Stimulated activated CD8-positive, alpha-beta memory T cell treated with anti-CD3 and anti-CD28 coated beads, Interleukin-15, amount 100 ng/mL, for 1 hour (primary cell): ENCODE results near the gene L3MBTL2.

ENCODE experiments used
- DNase-seq: peaks from one replicate; pipeline ENCODE4 v3.0.0-alpha.2; 2020; ENCODE audit warnings: low read depth

L3MBTL2 gene

DNA sequence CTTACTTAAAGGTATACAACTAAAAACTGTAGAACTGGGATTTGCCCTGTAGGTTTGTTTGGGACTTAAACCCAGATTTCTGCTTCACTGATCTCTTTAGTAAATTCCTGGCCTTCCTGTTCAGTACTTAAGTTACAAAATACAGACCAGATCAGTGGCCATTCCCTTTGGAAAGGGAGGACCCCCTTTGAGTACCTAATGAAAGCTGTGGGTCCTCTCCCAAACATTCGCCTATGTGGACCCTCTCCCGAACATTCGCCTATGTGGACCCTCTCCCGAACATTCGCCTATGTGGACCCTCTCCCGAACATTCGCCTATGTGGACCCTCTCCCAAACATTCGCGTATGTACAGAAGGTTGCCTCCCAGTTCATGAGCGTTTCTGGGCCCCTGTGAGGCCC is 10.3 kb downstream of the L3MBTL2 start:
- no peak for DNase-seq

DNA sequence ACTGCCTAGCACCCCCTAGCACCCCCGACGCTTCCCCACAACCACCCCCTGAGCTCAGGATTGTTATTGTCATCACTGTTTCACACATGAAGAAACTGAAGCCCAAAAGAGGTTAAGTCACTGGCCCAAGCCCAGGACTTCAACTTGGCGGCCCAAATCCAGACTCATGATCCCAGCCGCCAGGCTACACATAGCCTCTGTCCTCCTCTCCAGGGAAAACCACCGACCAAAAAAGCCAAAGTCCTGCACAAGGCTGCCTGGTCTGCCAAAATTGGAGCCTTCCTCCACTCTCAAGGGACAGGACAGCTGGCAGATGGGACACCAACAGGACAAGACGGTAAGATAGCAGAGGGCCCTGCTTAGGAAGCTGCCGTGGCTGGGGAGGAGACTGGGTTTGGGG is 10.8 kb downstream of the L3MBTL2 start:
- DNase-seq: no peak

- DNase-seq: no peak
Measured at GRCh38 chr22:41216984-41217383, 11.9 kb downstream of the L3MBTL2 start.

DNA sequence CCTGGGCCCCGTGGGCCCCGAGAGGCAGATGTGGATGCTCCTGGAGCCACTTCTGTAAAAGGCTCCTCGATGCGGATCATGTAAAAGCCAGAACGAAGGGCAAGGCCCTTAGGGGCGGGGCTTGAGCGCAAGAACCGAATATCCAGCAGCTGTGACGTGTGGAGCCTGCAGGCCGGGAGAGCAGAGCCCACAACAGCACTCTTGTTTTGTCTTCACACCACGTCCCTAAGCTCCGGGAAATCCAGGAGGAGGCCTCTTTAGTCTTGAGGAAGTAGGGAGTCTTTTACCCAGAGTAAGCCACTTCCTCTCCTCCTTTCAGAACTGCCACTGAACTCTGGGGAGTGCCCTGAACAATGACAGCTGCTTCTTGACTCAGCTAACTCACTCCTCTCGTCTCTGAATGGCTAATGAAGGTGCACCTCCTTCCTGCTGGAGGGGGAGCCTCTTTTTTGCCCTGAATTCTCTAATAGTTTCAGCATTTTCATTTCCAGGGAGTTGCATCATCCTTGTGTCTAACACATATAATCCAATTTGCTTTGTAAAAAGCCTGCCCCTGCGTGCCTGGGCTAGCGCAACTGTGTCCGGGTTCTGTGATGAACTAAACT is 12.5 kb downstream of the L3MBTL2 start:
- DNase-seq: no peak

DNA sequence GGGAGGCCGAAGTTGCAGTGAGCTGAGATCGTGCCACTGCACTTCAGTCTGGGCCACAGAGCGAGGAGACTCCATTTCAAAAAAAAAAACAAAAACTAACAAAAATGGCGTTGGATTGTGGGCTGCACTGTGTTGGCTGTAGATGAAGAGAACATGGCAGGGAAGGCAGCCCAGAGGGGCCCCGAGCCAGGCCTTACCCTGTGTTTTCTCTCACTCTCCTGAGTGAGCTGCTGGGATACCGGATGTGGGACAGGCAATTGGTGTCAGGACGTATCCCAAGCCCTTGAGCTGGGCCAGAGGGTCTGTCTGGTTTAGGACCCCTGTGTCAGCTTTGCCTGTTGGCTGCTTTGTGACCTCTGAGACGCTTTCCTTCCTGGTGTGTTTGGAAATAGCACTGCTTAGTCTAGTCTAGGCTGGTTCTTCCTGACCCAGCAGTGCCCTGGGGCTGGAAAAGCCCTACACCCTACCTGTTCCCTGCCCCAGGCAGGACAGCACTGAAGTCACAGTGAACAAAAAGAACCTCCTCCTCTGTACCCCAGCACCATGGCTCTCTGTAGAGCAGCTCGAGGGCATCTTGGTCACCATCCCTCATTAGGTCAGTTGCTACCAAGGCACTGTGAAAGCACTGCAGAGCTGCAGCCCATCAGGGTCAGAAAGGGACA is 17.9 kb downstream of the L3MBTL2 start:
- no peak for DNase-seq

DNA sequence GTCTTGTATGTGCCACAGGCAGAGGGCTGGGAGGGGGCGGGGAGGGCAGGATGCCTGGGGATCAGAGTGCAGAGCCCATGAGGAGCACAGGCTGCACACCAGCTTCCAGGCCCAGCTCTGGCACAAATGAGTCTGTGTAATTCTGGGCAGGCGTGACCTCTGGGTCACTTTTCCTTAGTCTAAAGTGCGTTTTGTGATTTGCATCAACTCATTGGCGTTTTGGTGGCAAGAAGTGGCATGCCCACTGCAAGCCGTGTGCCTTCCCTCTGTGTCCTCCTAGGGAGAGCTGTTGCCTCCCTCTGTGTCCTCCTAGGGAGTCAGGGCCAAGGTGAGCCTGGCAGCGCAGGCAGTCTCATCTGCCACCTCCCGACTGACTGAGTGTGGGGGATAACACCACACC is 18.4 kb downstream of the L3MBTL2 start:
- no peak for DNase-seq

GRCh38 chr22:41226723-41227655 is 21.9 kb downstream of the L3MBTL2 start:
- no peak for DNase-seq

GRCh38 chr22:41229215-41229614 is 24.1 kb downstream of the L3MBTL2 start:
- no peak for DNase-seq

DNA sequence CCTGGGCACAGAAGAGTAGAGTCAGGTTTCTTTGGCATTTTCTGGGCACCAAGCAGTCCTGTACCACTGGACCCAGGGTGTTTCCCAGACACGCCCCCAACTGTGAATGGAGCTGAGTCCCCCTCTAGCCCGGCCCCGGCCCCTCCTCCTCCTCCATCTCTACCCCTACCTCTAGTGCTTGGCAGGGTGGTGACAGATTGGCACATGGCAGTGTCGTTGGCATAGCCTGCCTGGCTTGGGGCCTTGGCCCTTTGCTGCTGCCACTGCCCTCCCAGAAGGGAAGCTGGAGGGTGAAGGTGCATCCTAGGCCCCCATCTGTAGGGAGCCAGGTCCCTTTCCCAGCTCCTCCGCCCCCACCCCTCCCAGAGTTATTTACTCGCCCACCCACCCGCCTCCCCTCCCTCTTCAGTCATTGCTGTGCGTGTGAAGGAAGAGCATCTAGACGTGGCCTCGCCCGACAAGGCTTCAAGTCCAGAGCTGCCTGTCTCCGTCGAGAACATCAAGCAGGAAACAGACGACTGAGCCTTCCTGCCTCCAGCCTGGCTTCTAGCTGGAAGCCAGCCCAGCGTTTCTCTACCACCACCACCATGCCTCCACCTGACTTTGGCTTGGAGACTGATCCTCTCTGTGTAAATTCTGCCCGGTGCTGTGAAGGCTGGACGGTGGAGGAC is 24.8 kb downstream of the L3MBTL2 start:
- DNase-seq: no peak

DNA sequence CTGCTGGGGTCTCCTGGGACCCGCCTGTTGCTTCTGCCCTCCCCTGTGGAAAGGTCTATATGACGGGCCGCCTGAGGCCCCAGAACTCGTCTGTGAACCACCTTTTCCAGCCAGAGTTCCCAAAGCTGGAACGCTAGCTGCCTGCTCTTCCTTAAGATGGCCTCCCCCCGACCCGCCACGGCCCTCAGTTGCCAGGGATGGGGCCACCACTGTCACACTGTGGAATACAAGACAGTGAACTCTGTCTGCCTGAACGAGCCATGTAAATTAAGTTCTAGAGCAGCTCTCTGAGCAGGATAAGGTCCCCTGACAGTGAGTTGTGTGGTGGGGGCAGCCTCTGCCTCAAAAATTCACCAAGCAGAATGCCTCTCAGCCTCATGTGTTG is 25.3 kb downstream of the L3MBTL2 start:
- DNase-seq: no peak

DNA sequence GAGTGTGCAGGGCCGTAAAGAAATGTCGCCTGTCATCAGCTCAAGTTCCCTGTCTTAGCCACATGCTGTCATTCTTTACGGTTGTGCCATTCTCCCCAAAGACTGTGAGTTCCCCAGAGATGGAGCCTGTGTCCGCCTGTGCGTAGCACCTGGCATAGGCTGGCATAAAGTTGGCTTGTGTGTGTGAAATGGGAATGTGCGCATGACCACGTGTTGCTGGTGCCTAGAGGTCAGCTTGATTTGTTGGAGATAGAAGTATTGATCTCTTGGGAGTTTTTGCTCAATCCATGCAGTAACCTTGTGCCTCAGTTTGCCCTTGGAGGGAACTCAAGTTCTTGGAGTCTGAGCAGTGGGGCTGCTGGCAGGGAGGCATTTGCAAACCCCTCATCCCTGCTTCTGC is 26.3 kb downstream of the L3MBTL2 start:
- DNase-seq: no peak

GRCh38 chr22:41234815-41235695 is 29.9 kb downstream of the L3MBTL2 start:
- DNase-seq: no peak

DNA sequence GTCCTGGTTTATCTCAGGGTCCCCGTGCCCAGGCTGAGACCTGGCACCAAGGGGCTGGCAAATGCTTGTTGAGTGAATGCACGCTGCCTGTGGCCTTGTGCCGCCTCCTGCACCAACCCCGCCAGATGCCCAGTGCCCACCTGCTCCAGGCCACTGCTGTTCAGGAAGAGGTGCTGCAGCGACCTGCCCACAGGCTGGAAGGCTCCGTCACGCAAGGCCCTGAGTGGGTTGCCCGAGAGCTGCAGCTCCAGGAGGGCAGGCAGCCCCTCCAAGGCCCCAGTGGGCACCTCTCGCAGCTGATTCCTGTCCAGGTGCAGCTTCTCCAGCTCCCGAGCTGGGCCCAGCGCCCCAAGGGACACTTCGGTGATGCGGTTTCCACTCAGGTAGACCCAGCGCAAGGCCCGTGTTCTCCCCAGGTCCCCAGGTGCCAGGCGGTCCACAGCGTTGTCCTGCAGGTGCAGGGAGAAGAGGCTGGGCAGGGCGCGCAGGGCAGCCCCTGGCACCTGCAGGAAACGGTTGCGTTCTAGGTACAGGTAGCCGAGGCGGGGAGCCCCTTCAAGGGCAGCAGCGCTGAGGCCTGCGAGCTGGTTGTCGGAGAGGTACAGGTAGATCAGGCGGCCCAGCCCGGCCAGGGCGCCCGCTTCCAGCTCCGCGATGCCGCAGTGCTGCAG is 32.1 kb downstream of the L3MBTL2 start:
- no peak for DNase-seq

GRCh38 chr22:41237707-41238569 is 32.8 kb downstream of the L3MBTL2 start:
- peak; percentile 58 for DNase-seq

DNA sequence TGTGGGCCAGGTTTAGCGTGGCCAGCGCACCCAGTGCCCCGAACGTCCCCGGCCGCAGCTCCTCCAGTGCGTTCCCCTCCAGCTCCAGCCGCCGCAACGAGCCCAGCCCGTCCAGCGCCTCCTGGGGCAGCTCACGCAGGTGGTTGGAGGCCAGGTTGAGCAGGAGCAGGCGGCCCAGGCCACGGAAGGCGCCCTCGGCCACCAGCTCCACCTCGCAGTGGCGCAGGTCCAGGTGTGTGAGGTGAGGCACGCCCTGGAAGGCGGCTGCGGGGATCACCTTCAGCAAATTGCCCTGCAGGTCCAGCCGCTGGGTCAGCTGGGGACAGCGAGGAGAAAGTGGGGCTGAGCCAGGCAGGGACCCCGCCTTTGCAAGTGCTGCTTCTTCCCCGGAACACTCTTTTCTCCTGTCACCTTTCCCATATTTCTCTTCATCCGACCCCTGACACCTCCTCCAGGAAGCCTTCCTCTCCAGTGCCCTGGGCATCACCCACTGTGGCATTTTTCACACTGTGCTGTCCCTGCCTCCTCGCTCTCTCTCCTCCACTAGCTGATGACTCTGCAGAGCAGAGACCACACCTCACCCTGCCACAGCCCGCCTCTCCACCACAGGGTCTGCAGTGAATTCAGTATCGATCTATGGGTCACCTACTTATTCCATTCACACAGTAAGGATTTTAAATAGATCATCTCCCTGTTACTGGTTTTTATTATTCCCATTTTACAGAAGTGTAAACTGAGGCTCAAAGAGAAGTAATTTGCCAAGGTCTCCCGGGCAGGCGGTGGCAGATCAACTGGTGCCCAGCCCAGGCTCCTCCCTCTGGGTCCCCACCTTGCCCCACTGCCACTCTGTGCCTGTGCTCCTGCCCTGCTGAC is 33.7 kb downstream of the L3MBTL2 start:
- no peak for DNase-seq

- DNase-seq: no peak
Measured at GRCh38 chr22:41239443-41240128, 34.5 kb downstream of the L3MBTL2 start.

DNA sequence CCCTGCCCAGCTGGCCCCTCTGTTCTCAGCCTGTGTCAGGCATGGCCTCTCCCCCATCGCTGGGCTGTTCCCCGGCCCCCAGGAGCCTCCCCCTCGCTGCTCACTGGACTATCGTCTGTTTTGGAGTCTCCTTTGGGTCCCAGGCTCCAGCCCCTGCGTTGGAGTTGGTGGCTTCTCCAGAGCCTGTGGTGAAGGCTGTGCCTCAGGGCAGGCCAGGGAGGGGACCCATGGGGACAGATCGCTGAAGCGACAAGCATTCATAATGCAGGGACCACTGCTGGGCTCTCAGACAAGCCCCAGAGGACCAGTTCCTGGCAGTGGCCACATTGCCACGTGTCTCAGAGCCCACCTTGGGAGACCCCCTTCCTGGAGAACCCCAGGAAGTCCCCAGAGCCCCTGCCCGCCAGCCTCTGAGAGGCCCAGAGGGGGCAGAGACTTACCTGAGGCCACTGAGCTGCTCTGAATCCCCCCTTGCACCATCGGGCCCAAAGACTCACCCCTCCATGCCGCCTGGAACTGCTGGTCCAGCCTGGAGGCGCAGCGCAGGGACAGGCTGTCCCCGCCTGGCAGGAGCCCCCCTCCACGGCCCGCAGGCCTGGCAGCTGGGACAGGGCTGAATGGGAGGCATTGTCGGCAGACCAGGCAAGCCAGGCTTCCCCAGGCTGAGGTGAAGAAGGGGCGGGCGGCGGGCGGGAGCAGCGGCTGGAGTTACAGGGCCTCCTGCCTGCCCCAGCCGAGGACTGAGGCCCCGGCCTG is 35.4 kb downstream of the L3MBTL2 start, which contains the start of gene CHADL:
Gene CHADL, minus strand, starts transcription at position 555 of the 756 bp plus-strand sequence. Its CDS starts 50 bp downstream, at position 505.
- DNase-seq: no peak
